BJ (cell line): ENCODE data around the gene HSF2. TPM values are rescaled to one million over a fixed set of nuclear protein-coding genes. Genes with fewer than 3 reads are reported as not detected.
A peak's percentile ranks its signal among the peaks of the same experiment; 100 is the strongest.

Experiments
- CTCF ChIA-PET: fragments of 350-600 bp; formaldehyde crosslinking; extraction: SDS; loops from one replicate; lab custom pipeline; 2021; ENCODE audit warnings: antibody characterized with exemption, inconsistent platforms; lab: Yijun Ruan, JAX
- POLR2A ChIA-PET: fragments of 300-600 bp; sonication (Branson Sonifier 250); formaldehyde crosslinking; extraction: SDS; loops from one replicate; lab custom pipeline; 2021; ENCODE audit warnings: antibody characterized with exemption; lab: Charles Lee
- DNase-seq: peaks from one replicate; pipeline ENCODE4 v3.0.0-alpha.2; 2011; ENCODE audit warnings: low read depth
- H3K27me3 ChIP-seq: 2 replicates; pipeline ENCODE4 v1.6.0; 2011; ENCODE audit warnings: low read length; ENCODE audit not compliant: control insufficient read depth, insufficient read depth
- H3K36me3 ChIP-seq: 2 replicates; pipeline ENCODE4 v1.5.1; 2011; ENCODE audit warnings: low read length; ENCODE audit not compliant: control insufficient read depth, insufficient read depth
- H3K4me3 ChIP-seq: 2 replicates; pipeline ENCODE4 v1.5.1; 2011; ENCODE audit warnings: low read depth, mild to moderate bottlenecking, control low read depth, low read length
- CTCF ChIP-seq: IDR thresholded peaks from 2 replicates; pipeline ENCODE4 v1.5.1; 2011; ENCODE audit warnings: low read depth, mild to moderate bottlenecking, control low read depth, inconsistent platforms, low read length, moderate library complexity; ENCODE audit not compliant: insufficient read depth
- polyA plus RNA-seq: library from polyadenylated mRNA; depleted of rRNA; stranded (reverse); fragments of >200 nt; gene quantifications from 2 replicates; pipeline ENCODE4 v1.2.3, GENCODE V29; 2011; rRNA removed
- small RNA-seq: library from RNA; depleted of rRNA; stranded (forward); fragments of <200 nt; gene quantifications from one replicate; pipeline ENCODE3, GENCODE V24; 2012; ENCODE audit warnings: low replicate concordance, low read depth; ENCODE audit not compliant: insufficient read length

The HSF2 gene
- polyA plus RNA-seq, 1 experiment: 15.3 TPM

- CTCF ChIA-PET: interaction anchor here (4.7 kb wide), 1 partner anchor 55 kb away, joined by 22 read pairs; no protein-coding TSS in a partner anchor
- DNase-seq: no peak
Measured at GRCh38 chr6:122476131-122476530, 76.7 kb downstream of the HSF2 start.

GRCh38 chr6:122482750-122483080, 83.3 kb downstream of the HSF2 start:
- no peak overlapping the region for H3K4me3 ChIP-seq

More at GRCh38 chr6:122476131-122476530, 76.7 kb downstream of the HSF2 start:
- no peaks in the 10 kb centered on the region for H3K27me3 ChIP-seq
- POLR2A ChIA-PET: no interaction called here
- TF ChIP-seq CTCF: peak; percentile 47
- H3K36me3 ChIP-seq: no peaks in the 10 kb centered on the region
- no peak overlapping the region for H3K4me3 ChIP-seq

More at GRCh38 chr6:122482750-122483080, 83.3 kb downstream of the HSF2 start:
- ChIA-PET POLR2A (no interaction called here), CTCF (interaction anchor here (1.0 to 2.3 kb wide), 2 partner anchors 9 to 47 kb away, joined by 3 to 13 read pairs; no protein-coding TSS in a partner anchor)
- Histone ChIP-seq H3K27me3 (no peaks in the 10 kb centered on the region), H3K36me3 (no peaks in the 10 kb centered on the region)
- DNase-seq: no peak
- TF ChIP-seq CTCF: no peak

Small RNA genes lying within 50 kb of the gene (small RNA-seq; reads per million reads assigned to genes)
- not detected for gene Z99129.1

Other genes starting within 250 kb of the HSF2 start
- 89.7 and 182 TPM in 2 replicates for gene SERINC1, start 72.2 kb downstream of the HSF2 start, polyA plus RNA-seq
- not detected in 2 replicates for gene PKIB, start 210.8 kb downstream of the HSF2 start, polyA plus RNA-seq